Measurements from ENCODE around the gene LPAR6.
"Not testable (repeated sequence)": the region's sequence is repeated elsewhere in the genome, so short reads cannot be mapped to it uniquely, and the experiment has no call there.

The LPAR6 gene, protein sequence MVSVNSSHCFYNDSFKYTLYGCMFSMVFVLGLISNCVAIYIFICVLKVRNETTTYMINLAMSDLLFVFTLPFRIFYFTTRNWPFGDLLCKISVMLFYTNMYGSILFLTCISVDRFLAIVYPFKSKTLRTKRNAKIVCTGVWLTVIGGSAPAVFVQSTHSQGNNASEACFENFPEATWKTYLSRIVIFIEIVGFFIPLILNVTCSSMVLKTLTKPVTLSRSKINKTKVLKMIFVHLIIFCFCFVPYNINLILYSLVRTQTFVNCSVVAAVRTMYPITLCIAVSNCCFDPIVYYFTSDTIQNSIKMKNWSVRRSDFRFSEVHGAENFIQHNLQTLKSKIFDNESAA

DNA sequence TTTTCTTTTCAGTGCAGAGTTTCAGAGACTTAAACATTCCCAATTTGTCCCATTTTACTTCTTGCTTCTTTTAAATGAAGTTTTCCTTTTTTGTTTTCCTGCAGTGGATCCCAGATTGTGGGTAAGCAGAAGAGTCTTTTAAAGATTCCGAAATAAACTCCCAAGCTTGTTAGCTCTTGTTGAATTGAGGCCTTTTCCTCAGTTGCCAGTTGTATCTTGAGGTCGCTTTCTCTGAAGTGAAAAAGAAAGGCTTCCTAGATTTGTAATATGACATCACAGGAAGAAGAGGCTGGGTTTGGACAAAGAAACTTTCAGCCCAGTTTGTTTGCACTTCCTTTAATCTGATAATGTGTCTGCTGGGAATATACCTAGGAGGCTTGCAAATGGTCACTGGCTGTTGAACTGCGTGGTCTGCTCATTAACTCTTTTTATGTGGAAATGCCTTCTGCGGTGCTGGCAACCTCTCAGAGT is at the start of gene LPAR6:
Gene LPAR6, minus strand, starts transcription at position 233 of the 471 bp plus-strand sequence. CDS start 690 bp downstream, outside the sequence.
- FAIRE-seq = peak; percentile 92

DNA sequence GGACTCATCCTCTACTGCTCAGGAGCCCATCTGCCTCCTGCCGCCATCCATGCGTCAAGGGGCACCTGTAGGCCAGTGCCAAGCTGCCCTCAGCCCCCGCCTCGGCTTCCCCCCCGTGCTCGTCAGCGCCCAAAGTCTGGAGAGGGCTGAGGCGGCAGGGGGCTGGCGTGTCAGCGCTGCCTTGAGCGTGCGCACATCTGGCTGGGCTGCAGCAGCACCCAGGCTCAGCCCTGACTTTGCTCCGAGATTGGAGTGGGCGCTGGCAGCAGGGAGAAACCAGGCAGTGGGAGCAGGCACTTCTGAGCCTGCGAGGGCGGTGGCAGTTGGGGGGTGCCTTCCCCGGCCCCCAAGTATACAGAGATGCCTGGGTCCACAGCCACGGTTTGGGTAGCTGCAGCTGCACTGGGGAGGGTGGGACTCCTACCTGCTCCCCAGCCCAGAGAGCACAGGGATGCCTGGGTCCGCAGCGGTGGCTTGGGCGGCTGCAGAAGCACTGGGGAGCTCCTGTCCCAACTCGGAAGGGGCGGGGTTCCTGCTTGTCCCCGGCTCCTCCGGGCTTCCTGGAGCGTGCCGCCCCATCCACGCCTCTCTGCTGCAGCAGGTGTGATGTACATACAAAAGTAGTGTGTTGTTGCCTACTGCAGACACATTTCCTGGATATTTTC is 44.8 kb upstream of the LPAR6 start:
- no peak for FAIRE-seq

DNA sequence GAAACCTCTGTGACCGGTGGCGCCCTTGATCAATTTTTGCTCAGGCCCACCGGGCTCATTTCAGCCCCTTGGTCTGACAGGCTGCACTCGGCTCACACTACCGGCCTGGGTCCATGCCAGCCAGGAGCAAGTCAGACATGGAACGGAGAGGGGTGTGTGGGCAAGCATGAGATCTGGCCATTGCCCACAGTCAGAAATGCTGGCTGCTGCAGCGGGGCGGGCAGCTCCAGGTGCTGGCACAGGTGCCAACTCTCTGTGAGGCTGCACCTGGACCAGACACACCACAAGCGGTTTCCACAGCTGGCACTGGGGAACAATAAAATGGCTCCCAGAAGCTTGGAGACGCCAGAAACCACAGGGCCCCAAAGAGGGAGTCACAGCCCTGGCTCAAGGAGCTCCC is 43.6 kb upstream of the LPAR6 start:
- no peak for FAIRE-seq

DNA sequence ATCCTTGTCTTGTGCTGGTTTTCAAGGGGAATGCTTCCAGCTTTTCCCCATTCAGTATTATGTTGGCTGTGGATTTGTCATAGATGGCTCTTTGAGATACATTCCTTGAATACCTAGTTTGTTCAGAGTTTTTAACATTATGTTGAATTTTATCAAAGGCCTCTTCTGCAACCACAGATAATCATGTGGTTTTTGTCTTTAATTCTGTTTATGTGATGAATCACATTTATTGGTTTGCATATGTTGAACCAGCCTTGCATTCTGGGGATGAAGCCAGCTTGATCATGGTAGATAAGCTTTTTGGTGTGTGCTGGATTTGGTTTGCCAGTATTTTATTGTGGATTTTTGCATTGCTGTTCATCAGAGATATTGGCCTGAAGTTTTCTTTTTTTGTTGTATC is 38.3 kb upstream of the LPAR6 start:
- not testable (repeated sequence) for FAIRE-seq

DNA sequence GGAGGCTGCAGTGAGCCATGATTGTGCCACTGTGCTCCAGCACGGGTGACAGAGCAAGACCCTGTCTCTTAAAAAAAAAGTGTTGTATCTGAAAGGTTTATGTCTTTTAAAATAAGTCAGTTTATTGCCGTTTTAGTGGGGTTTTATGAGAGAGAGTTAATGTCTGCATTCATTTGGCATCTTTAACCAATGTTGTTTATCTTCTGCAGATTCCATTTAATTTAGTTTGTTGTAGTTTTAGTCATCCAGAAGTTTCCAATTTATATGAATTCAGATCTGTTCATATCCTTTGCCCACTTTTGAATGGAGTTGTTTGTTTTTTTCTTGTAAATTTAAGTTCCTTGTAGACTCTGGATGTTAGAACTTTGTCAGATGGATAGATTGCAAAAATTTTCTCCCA is 36.7 kb upstream of the LPAR6 start:
- FAIRE-seq = peak; percentile 80

DNA sequence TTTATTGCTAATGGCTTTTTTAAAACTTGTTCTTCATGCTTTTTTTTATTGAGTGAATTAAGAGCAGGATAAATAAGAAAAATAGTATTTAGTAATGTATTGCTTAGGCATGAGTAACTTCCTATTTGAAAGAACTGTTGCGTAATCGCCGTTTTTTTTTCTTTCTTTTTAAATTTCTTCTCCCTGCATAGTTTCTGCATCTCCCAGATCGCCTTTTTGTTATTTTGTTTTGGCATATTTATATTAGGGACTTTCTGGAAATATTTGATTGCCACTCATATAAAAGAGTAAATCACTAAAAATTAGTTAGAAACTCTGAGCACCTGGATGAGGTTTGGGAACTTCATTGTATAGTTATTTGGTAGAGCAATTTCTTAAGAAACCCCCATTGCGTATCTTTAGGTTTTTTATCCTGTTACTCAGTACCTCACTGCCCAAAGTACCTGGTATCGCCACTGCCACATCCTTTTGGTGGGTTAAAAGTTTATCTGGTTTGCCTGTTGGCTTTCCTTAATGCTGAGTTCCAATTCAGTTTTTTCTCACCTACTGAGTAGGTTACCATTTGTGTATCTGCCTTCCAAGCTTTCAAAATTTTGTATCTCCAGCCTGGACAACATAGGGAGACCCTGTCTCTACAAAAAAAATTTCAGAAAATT is 36.2 kb upstream of the LPAR6 start:
- FAIRE-seq = peak; percentile 88

DNA sequence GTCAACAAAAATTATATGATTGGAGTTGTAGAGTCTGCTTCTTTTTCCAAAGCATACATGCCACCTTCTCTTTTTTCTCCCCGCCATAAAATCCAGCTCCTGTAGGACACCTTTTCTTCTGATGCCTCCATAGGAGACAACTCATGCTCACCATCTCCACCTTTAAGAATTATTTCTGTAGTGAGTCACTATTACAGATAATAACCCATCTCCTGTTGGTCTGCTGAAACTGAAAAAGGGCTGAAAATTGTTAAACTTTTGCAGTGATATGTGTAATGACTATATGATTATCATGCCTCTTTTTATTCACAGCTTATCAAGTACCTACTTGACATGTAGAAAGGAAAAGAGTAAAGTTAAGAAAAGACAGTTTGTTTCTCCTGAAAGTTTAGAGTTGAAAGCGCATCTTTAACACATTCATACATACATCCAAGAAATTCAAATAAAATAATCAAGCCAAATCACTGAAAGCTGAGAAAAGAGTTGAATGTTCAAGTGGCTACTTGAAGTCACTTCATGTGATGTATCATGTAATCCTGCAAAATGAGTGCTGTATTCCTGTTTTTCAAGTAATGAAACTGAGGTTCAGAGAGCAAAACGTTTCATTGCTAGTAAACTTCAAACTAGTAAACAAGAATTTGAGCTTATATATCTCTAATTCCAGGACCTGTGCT is 35.5 kb upstream of the LPAR6 start:
- no peak for FAIRE-seq

DNA sequence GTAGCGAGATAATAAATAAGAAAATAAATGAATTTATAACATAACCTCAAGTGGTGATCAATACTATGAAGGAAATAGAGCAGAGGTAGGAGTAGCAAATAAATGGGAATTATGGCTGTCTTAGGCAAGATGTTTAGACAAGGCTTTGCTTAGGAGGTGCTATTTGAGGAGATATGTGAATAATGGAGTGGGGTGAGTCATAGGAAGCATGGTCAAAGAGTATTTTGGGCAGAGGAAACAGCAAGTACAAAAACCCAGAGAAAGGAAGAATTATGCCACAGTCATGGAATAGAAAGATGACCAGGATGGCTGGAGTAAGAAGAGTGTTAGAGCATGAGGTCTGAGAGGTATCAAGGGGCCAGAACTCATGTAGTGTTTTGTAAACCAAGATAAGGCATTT is 33.6 kb upstream of the LPAR6 start:
- FAIRE-seq = no peak

DNA sequence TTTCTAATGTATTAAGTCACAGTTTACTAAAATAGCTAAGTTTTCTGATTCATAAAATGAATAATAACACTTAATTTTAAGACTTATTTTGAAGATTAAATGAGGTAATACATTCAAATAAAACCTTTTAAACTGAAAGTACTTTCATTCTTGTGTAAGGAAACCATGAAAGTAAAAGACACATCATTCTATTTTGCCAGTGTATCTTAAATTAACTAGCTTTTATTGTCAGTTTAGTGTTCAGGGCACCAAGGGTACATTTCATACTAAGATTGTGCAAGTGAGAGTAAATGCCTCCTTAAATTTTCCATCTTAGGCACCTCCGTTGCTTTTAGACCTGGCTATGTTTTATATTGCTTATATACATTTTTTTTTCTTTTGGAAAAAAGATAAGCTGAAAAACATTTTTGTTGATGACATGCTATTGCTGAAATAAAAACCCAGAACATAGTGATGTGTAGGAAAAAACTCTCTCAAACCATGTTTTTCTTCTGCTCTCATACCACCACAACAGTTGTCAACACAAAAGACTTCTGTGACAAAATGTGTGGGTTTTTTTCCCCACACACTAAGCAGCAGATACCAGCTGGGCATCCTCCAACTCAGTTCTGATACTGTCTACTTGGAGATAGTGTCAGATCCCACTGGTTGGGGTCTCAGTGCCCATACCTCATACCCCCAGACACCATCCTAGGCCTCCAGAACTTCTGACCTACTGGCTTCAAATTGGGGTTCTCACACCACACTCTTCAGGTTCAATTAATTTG is 30.7 kb upstream of the LPAR6 start:
- FAIRE-seq = no peak

DNA sequence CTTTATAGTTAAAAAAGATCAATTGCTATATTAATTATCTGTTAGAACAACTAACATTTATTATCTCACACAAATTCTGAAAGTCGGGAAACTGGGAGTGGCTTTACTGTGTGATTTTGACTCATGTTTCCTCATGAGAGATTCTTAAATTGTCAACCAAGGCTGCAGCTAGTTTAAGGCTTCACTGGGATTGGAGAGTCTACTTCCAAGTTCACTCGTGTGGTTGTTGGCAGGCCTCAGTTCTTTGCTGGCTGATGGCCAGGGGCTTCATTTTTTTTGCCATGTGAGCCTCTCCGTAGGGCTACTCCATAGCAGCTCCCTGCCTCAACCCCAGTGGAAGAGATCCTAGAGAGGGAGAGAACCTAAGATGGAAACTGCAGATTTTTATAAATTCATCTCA is 24.5 kb upstream of the LPAR6 start:
- FAIRE-seq = no peak

DNA sequence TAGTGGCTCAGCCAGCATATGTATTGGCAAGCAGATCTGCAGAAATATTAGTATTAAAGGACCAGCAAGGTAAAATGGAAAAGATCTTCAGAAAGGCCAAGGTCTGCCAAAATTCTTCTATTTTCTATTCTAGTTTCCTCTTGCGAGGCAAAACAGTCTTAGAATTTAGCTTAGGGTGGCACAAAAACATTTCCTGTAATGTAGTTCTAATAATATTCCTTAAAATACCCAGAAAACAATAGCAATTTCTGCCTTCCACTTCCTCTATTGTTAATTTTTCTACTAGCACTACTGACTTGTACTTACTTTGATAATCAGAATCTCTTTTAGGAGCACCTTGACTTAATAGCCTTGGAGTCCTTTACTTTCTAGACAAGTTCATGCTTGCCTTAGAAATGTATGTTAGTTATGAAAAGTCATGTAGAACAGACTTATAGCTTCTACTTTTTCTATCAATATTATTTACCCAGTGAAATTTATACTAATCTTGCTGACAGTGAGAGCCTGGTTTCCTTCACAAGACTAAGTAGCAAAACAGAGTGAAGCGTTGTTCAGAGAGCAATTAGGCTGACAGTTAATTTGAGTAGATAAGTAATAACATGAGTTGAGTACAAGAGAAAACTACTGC is 23.9 kb upstream of the LPAR6 start:
- no peak for FAIRE-seq

DNA sequence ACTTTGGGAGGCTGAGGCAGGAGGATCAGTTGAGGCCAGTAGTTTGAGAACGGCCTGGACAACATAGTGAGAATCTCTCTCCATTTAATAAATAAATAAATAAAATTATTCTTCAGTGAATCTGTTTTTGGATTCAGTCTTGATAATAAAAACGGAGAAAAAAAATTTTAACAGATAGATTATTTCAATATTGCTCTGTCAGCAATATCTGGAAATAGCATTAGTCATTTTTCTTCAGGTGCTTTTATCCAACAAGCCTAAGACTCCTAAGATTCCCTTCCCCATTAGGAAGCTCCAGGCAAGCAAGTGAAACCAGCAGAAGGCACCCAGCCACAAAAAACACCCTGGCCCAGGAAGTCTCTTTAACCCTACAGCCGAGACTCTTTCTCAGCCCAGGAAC is 21.3 kb upstream of the LPAR6 start:
- no peak for FAIRE-seq

DNA sequence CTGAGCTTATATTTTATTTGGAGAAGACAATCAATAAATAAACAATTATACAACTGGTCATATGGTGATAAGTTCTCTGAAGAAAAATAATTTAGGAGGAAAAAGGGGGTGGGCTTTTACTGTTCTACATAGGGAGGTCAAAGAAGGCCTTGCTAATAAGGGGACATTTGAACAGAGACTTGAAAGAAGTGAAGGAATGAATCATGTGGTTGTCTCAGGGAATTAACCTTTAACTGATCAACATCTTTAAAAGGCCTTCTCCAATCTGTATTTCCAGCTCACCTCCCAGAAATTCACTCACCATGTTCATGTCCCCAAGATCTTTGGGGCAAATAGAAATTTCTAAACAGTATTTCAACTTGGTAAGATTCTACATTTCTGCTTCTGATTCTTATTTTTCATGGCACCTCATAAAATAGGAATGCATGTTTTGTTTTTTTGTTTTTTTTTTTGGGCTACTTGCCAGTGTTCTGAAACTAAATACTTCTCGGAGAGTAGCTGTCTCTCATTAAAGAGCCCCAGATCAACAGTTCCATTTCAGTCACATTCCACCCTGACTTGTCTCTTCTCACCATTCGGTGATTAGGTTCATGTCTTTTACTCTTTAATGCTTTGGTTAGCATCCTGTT is 19.2 kb upstream of the LPAR6 start:
- no peak for FAIRE-seq

DNA sequence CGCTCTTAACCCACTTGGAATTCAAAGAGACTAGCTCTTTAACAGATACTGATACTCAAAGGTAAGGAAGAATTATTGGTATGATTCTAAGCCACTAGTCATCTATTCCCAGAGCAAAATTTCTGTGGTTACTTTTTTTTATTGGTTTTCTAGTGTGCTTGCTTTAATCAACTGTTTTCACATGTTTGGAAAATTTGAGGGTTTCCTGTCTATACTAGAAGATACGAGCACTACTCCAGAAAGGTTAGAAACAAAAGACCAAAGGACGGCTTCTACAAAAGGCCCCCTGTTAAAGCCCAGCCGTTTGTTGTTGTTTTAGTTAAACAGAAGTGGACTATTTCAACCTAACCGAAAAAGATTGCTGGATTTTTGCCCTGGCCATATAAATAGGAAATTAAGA is 18.5 kb upstream of the LPAR6 start:
- peak; percentile 93 for FAIRE-seq

DNA sequence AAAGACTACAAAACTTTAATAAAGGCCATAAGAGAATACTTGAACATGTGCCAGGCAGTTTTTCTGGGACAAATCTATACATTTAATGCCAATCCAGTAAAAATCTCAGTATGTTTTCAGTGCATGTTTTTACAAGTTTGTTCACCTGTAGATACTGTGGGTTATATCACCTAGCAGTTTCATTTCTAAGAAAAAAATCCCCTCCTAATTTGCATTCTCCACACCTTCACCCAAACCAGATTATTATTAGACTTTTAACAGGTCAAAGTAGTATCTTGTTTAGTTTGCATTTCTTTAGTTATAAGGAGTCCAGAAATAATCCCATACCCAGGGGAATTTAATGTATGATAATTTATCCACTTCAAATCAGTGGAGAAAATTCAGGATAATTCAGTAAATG is 17.0 kb upstream of the LPAR6 start:
- FAIRE-seq = no peak

DNA sequence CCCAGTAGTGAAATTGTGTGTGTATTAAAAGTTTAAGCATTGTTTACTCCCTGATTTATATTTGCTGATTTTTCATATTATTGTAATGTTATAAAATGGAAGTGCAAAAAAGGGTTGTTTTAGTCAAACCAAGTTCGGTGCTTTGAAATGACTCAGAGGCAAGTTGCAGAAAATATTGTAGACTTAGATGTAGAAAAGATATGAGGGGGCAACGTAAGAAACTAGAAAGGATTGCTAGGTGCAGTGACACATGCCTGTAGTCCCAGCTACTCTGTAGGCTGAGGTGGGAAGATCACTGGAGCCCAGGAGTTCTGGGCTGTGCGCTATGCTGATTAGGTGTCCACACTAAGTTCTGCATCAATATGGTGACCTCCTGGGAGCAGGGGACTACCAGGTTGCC is 16.1 kb upstream of the LPAR6 start:
- FAIRE-seq = no peak

DNA sequence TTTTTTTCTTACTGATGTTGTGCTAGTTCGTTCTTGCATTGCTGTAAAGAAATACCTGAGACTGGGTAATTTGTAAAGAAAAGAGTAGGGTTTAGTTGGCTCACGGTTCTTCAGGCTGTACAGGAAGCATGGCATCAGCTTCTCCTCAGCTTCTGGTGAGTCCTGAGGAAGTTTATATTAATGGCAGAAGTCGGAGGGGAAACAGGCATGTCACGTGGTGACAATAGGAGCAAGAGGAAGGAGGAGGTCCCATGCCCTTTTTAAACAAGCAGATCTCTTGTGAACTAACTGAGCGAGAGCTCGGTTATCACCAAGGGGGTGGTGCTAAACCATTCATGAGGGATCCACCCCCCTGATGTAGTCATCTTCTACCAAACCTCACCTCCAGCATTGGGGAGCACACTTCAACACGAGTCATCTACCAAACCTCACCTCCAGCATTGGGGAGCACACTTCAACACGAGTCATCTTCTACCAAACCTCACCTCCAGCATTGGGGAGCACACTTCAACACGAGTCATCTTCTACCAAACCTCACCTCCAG is 13.9 kb upstream of the LPAR6 start:
- FAIRE-seq = not testable (repeated sequence)

DNA sequence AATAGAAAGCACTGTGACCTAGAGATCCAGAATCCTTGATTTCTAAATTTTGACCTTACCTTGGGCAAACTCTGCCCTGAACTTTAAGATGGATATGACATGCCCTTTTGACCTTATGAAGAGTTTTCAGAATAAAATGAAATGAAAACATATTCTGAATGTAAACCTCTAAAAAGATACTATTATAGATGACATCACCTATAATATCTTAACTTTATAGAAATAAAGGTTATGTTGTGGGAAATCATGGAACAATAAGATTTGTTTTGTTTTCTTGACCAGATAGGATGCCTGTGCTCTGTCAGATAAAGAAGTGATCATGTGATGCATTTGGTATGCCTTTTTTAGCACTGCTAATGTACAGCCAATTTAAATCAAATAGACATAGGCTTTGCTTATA is 13.1 kb upstream of the LPAR6 start:
- no peak for FAIRE-seq

DNA sequence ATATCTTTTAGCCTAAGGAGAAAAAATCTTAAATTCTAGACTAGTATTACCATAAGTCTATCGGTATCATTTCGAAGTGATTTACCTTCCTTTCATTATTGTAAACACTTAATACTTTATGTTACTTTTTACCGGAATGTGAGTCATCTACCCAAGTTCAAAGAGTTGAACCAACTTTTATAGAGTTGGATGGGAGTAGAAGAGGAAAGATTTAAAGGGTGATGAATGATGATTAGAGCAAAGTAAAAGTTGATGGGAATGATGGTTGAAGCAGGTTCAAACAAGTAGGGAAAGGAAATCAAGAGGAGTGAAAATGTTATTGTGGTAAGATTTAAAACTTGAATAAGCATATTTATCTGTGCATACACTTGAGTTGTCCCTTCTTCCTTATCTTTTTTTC is 11.3 kb upstream of the LPAR6 start:
- no peak for FAIRE-seq

DNA sequence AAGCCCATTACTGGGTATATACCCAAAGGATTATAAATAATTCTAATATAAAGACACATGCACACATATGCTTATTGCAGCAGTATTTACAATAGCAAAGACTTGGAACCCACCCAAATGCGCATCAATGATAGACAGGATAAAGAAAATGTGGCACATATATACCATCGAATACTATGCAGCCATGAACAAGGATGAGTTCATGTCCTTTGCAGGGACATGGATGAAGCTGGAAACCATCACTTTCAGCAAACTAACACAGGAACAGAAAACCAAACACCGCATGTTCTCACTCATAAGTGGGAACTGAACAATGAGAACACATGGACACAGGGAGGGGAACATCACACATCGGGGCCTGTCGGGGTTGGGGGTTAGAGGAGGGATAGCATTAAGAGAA is 9.1 kb upstream of the LPAR6 start:
- not testable (repeated sequence) for FAIRE-seq

DNA sequence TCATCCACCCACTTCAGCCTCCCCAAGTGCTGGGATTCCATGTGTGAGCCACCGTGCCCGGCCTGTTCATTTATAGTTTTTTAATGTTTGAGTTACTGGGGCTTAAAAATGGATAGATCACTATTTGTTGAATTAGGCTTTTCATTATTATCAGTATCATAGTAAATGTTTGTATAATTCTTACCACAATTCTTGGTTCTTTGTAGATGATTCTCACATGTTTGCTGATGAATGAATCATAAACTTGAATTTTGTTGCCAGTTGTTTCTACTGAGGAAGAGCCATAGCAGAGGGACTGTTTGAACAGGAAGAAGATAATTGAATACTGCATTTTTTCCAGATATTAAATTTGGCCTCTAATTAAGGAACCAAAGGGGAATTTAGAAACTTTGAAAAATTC is 2.6 kb upstream of the LPAR6 start:
- FAIRE-seq = no peak
